ENCODE data around the gene SHF.

DNA sequence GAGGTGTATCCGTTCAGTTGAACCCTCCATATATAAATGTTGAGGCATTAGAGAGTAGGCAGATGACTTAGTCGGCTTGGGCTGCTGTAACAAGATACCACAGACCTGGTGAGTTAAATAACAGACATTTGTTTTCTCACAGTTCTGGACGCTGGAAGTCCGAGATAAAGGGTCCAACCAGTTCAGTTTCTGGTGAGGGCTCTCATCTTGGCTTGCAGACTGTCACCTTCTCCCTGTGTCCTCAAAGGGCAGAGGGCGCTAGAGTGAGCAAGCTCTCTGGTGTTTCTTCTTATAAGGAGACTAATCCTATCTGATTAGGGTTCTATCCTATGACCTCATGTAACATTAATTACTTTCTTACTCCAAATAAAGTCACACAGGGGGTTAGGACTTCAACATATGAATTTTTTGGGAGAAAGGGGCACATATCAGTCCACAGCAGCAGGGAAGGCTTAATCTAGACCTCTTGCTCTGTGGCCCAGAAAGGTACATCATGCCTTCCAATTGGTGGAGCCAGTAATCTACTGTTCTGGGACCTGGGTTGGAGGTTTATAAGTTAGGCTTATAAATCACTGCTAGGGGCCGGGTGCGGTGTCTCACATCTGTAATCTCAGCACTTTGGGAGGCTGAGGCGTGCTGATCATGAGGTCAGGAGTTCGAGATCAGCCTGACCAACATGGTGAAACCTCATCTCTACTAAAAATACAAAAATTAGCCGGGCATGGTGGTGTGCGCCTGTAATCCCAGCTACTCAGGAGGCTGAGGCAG lies 37.9 kb upstream of the SHF start:
- TF ChIP-seq POLR2A (IDR thresholded peaks at IDR 0.05; ENCODE audit: low read depth, low read length): no peak
- no peak for TF ChIP-seq TAF1 (IDR thresholded peaks at IDR 0.05; ENCODE audit: borderline replicate concordance, low read depth, low read length)
- TF ChIP-seq POLR2AphosphoS5 (IDR thresholded peaks at IDR 0.05; ENCODE audit: low read depth, low read length): no peak

Data from GM12892 (cell line).